Keratinocyte (primary cell): ENCODE results near the gene SLPI. TPM values are rescaled to one million over a fixed set of nuclear protein-coding genes. Genes with fewer than 3 reads are reported as not detected.

ENCODE experiments used
- DNase-seq: peaks from one replicate; pipeline ENCODE4 v3.0.0-alpha.2; 2011; ENCODE audit warnings: low read depth, missing footprints, low spot score
- FAIRE-seq: peaks from 2 replicates; lab custom pipeline; 2011; peaks lifted over from hg19 to GRCh38; lab: Jason Lieb, UNC
- H2AFZ ChIP-seq: 2 replicates; pipeline ENCODE4 v1.6.0; 2012; ENCODE audit warnings: low read length, control low read depth, inconsistent platforms; ENCODE audit not compliant: control insufficient read depth
- H3K27ac ChIP-seq: 2 replicates; pipeline ENCODE4 v1.5.1; 2011; ENCODE audit warnings: low read length; ENCODE audit not compliant: control insufficient read depth, insufficient read depth
- H3K27me3 ChIP-seq: 3 replicates; pipeline ENCODE4 v1.6.0; 2011; ENCODE audit warnings: low read length; ENCODE audit not compliant: control insufficient read depth, insufficient read depth; ENCODE audit errors: extremely low read depth
- H3K36me3 ChIP-seq, 2 experiments: 2 replicates in 1 of 2; 3 replicates in 1 of 2; pipeline ENCODE4 v1.5.1; 2011; ENCODE audit warnings: low read length in 2 of 2, mild to moderate bottlenecking in 1 of 2; ENCODE audit not compliant: control insufficient read depth in 2 of 2, insufficient read depth in 2 of 2; ENCODE audit errors: extremely low read depth in 1 of 2
- H3K4me1 ChIP-seq: 3 replicates; pipeline ENCODE4 v1.5.1; 2011; ENCODE audit warnings: low read length; ENCODE audit not compliant: control insufficient read depth, insufficient read depth; ENCODE audit errors: extremely low read depth
- H3K4me2 ChIP-seq: 3 replicates; pipeline ENCODE4 v1.6.0; 2011; ENCODE audit warnings: low read depth, low read length; ENCODE audit not compliant: control insufficient read depth, insufficient read depth; ENCODE audit errors: extremely low read depth
- H3K4me3 ChIP-seq, 3 experiments: fragments of 200-600 bp in 1 of 3; sonication (generic) in 1 of 3; 2 replicates in 2 of 3; 3 replicates in 1 of 3; pipeline ENCODE4 v1.5.1; 2011 to 2016; ENCODE audit warnings: low read length in 3 of 3, mild to moderate bottlenecking in 3 of 3, control low read depth in 2 of 3, inconsistent platforms in 1 of 3, low read depth in 1 of 3, mixed read lengths in 1 of 3, mixed run types in 1 of 3, moderate library complexity in 1 of 3; ENCODE audit not compliant: control insufficient read depth in 2 of 3, insufficient read depth in 2 of 3; ENCODE audit errors: extremely low read depth in 1 of 3
- H3K79me2 ChIP-seq: 2 replicates; pipeline ENCODE4 v1.6.0; 2012; ENCODE audit warnings: low read length; ENCODE audit not compliant: control insufficient read depth, insufficient read depth
- H3K9ac ChIP-seq: 3 replicates; pipeline ENCODE4 v1.6.0; 2011; ENCODE audit warnings: low read length; ENCODE audit not compliant: control insufficient read depth, insufficient read depth; ENCODE audit errors: extremely low read depth
- H3K9me1 ChIP-seq: 3 replicates; pipeline ENCODE4 v1.6.0; 2011; ENCODE audit warnings: low read length; ENCODE audit not compliant: control insufficient read depth, insufficient read depth; ENCODE audit errors: extremely low read depth
- H3K9me3 ChIP-seq: 2 replicates; pipeline ENCODE4 v1.5.1; 2012; ENCODE audit warnings: low read depth, low read length; ENCODE audit not compliant: control insufficient read depth
- H4K20me1 ChIP-seq: 3 replicates; pipeline ENCODE4 v1.6.0; 2011; ENCODE audit warnings: low read length; ENCODE audit not compliant: control insufficient read depth, insufficient read depth; ENCODE audit errors: extremely low read depth
- CTCF ChIP-seq, 3 experiments: IDR thresholded peaks in 1 of 3; conservative IDR thresholded peaks in 1 of 3; optimal IDR thresholded peaks in 1 of 3; 2 replicates in 2 of 3; 3 replicates in 1 of 3; pipeline versions ENCODE3 to v1.5.1; 2011; ENCODE audit warnings: low read length in 3 of 3, mild to moderate bottlenecking in 3 of 3, moderate library complexity in 2 of 3, control low read depth in 1 of 3, inconsistent platforms in 1 of 3; ENCODE audit not compliant: insufficient read depth in 2 of 3; ENCODE audit errors: extremely low read depth in 1 of 3
- EZH2 ChIP-seq: IDR thresholded peaks from one replicate; pipeline ENCODE4 v1.6.1; 2012; ENCODE audit warnings: inconsistent platforms, mild to moderate bottlenecking, low read length, moderate library complexity
- dilution Hi-C: fragments of 300-500 bp; cut with MboI; formaldehyde crosslinking; loops from one replicate; pipeline ENCODE4 v1.7.0; 2020; ENCODE audit warnings: low sequenced_read_pairs; ENCODE audit not compliant: extremely low pct_ligation_motif_present
- polyA plus RNA-seq, 5 experiments: library from polyadenylated mRNA; depleted of rRNA in 3 of 5; stranded (reverse) in 3 of 5; stranded (forward) in 1 of 5; unstranded in 1 of 5; fragments of >200 nt; gene quantifications; 1 replicate in 1 of 5; 2 replicates in 3 of 5; 3 replicates in 1 of 5; pipeline versions ENCODE4 v1.2.1 to v1.2.3, GENCODE V29; 2011 to 2012; ENCODE audit warnings: missing spikeins in 2 of 5, low read depth in 1 of 5, low replicate concordance in 1 of 5

Gene SLPI
- polyA plus RNA-seq, 1 donor (not counting 4 experiments of a cell fraction or from before 2014, with no cell fraction given): 262 TPM

GRCh38 chr20:45266977-45267376, 12.6 kb upstream of the SLPI start:
- no peaks in the 10 kb centered on the region for H3K9me1 ChIP-seq
- no peak overlapping the region for H2AFZ ChIP-seq
- dilution Hi-C loops: no loop called here
- no peaks in the 10 kb centered on the region for H4K20me1 ChIP-seq
- H3K27me3 ChIP-seq: peaks cover 12% of the 10 kb centered on the region
- no peaks in the 10 kb centered on the region for H3K4me1 ChIP-seq
- H3K9me3 ChIP-seq: no peaks in the 10 kb centered on the region
- no peak overlapping the region for H3K9ac ChIP-seq
- TF ChIP-seq EZH2 (no peak), CTCF (optimal IDR thresholded peaks at IDR 0.05 in 1 of 3, IDR thresholded peaks at IDR 0.05 in 1 of 3, conservative IDR thresholded peaks at IDR 0.05 in 1 of 3; ENCODE audit: extremely low read depth in 1 of 3, insufficient read depth in 2 of 3, low read length in 3 of 3) (no peak)
- no peaks in the 10 kb centered on the region for H3K79me2 ChIP-seq
- no peak overlapping the region for H3K4me3 ChIP-seq
- H3K27ac ChIP-seq: no peak overlapping the region
- FAIRE-seq (no peak), DNase-seq (no peak)
- H3K4me2 ChIP-seq: no peak overlapping the region
- H3K36me3 ChIP-seq: no peaks in the 10 kb centered on the region

GRCh38 chr20:45263556-45264266, 9.3 kb upstream of the SLPI start:
- Histone ChIP-seq H3K79me2 (no peaks in the 10 kb centered on the region), H2AFZ (no peak overlapping the region), H3K4me2 (no peak overlapping the region), H3K4me3 (no peak overlapping the region), H3K27me3 (no peaks in the 10 kb centered on the region), H4K20me1 (no peaks in the 10 kb centered on the region), H3K27ac (no peak overlapping the region), H3K36me3 (no peaks in the 10 kb centered on the region), H3K9me3 (no peaks in the 10 kb centered on the region), H3K4me1 (no peaks in the 10 kb centered on the region), H3K9ac (no peak overlapping the region), H3K9me1 (no peaks in the 10 kb centered on the region)
- no peak for DNase-seq
- dilution Hi-C loops: no loop called here
- FAIRE-seq: no peak
- TF ChIP-seq CTCF (optimal IDR thresholded peaks at IDR 0.05 in 1 of 3, IDR thresholded peaks at IDR 0.05 in 1 of 3, conservative IDR thresholded peaks at IDR 0.05 in 1 of 3; ENCODE audit: extremely low read depth in 1 of 3, insufficient read depth in 2 of 3, low read length in 3 of 3) (no peak), EZH2 (no peak)
